DND-41 (cell line): Measurements from ENCODE around the gene FTSJ3.
A peak's percentile ranks its signal among the peaks of the same experiment; 100 is the strongest.

Source experiments
- ATAC-seq: fragments of 200-7000 bp; cut with Tn5 transposase; 3 replicates; pipeline ENCODE4 v1.9.1; 2021; ENCODE audit warnings: low read depth; ENCODE audit not compliant: insufficient read depth
- DNase-seq: peaks from one replicate; pipeline ENCODE4 v3.0.0-alpha.2; 2020
- H2AFZ ChIP-seq: 2 replicates; pipeline ENCODE4 v1.6.0; 2012; ENCODE audit warnings: low read depth, low read length
- H3K27ac ChIP-seq: 2 replicates; pipeline ENCODE4 v1.5.1; 2012; ENCODE audit warnings: low read length, inconsistent platforms
- H3K27me3 ChIP-seq: fragments of 200-600 bp; sonication (generic); 2 replicates; pipeline ENCODE4 v1.6.0; 2012; ENCODE audit warnings: low read length, mild to moderate bottlenecking, inconsistent platforms; ENCODE audit not compliant: insufficient read depth, poor library complexity
- H3K36me3 ChIP-seq: 2 replicates; pipeline ENCODE4 v1.5.1; 2012; ENCODE audit warnings: low read length, inconsistent platforms; ENCODE audit not compliant: insufficient read depth
- H3K4me1 ChIP-seq: 2 replicates; pipeline ENCODE4 v1.5.1; 2012; ENCODE audit warnings: mild to moderate bottlenecking, low read length; ENCODE audit not compliant: insufficient read depth
- H3K4me2 ChIP-seq: 2 replicates; pipeline ENCODE4 v1.6.0; 2012; ENCODE audit warnings: mild to moderate bottlenecking, moderate library complexity, low read length, inconsistent platforms; ENCODE audit not compliant: insufficient read depth
- H3K4me3 ChIP-seq, 2 experiments: fragments of 200-600 bp in 1 of 2; shearing (Covaris generic) in 1 of 2; 2 replicates each; pipeline ENCODE4 v1.5.1; 2012 to 2016; ENCODE audit warnings: inconsistent platforms in 2 of 2, low read length in 2 of 2, mild to moderate bottlenecking in 2 of 2, low read depth in 1 of 2, moderate library complexity in 1 of 2
- H3K79me2 ChIP-seq: 2 replicates; pipeline ENCODE4 v1.6.0; 2012; ENCODE audit warnings: low read length, inconsistent platforms; ENCODE audit not compliant: insufficient read depth
- H3K9ac ChIP-seq: 2 replicates; pipeline ENCODE4 v1.6.0; 2012; ENCODE audit warnings: low read depth, mild to moderate bottlenecking, inconsistent platforms, low read length, moderate library complexity
- H3K9me3 ChIP-seq: 2 replicates; pipeline ENCODE4 v1.5.1; 2012; ENCODE audit warnings: low read length, moderate library complexity, mild to moderate bottlenecking, inconsistent platforms; ENCODE audit not compliant: insufficient read depth, severe bottlenecking
- H4K20me1 ChIP-seq: 2 replicates; pipeline ENCODE4 v1.6.0; 2012; ENCODE audit warnings: low read length; ENCODE audit not compliant: insufficient read depth
- EZH2 ChIP-seq: IDR thresholded peaks from 3 replicates; pipeline ENCODE4 v1.6.1; 2012; ENCODE audit warnings: borderline replicate concordance, low read depth, mild to moderate bottlenecking, moderate library complexity, low read length, inconsistent platforms; ENCODE audit not compliant: severe bottlenecking
- TF ChIP-seq, protein P1 (sequence below): IDR thresholded peaks from 2 replicates; pipeline ENCODE4 v1.5.1; 2012; ENCODE audit warnings: borderline replicate concordance, low read length, moderate library complexity, mild to moderate bottlenecking; ENCODE audit not compliant: poor library complexity, severe bottlenecking; ENCODE audit errors: extremely low read depth

The FTSJ3 gene

DNA sequence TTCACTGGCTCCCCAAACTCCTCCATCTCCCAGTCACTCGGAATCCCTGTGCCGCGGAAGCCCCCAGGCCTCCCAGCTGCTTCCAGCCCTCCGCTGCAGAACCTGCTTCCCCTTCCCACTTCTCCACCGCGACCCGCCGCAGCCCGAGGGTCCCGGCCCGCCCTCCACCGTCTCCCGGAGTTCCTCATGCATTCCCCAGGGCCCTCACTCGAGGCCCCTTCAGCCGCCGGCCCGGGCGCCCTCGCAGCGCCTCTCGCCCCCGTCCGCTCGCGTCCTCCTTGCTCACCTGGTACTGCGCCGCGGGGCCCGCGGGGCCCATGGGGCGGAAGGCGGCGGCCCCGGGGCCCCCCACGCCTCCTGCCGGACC lies 14.7 kb upstream of the FTSJ3 start:
- Histone ChIP-seq H3K4me1 (peaks cover 36% of the 10 kb centered on the region), H3K36me3 (peaks cover 24% of the 10 kb centered on the region), H3K27me3 (no peaks in the 10 kb centered on the region), H3K27ac (peak overlapping the region; percentile 87), H3K79me2 (peaks cover 55% of the 10 kb centered on the region), H3K9ac (peak overlapping the region; percentile 94), H3K4me2 (peak overlapping the region; percentile 99), H3K4me3 (peak overlapping the region; percentile 69 to 98), H2AFZ (peak overlapping the region; percentile 72), H4K20me1 (peaks cover 45% of the 10 kb centered on the region), H3K9me3 (no peaks in the 10 kb centered on the region)
- DNase-seq (peak; percentile 48), ATAC-seq (peak; percentile 16)
- no peak for TF ChIP-seq EZH2
- TF ChIP-seq, protein P1, sequence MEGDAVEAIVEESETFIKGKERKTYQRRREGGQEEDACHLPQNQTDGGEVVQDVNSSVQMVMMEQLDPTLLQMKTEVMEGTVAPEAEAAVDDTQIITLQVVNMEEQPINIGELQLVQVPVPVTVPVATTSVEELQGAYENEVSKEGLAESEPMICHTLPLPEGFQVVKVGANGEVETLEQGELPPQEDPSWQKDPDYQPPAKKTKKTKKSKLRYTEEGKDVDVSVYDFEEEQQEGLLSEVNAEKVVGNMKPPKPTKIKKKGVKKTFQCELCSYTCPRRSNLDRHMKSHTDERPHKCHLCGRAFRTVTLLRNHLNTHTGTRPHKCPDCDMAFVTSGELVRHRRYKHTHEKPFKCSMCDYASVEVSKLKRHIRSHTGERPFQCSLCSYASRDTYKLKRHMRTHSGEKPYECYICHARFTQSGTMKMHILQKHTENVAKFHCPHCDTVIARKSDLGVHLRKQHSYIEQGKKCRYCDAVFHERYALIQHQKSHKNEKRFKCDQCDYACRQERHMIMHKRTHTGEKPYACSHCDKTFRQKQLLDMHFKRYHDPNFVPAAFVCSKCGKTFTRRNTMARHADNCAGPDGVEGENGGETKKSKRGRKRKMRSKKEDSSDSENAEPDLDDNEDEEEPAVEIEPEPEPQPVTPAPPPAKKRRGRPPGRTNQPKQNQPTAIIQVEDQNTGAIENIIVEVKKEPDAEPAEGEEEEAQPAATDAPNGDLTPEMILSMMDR: no peak

DNA sequence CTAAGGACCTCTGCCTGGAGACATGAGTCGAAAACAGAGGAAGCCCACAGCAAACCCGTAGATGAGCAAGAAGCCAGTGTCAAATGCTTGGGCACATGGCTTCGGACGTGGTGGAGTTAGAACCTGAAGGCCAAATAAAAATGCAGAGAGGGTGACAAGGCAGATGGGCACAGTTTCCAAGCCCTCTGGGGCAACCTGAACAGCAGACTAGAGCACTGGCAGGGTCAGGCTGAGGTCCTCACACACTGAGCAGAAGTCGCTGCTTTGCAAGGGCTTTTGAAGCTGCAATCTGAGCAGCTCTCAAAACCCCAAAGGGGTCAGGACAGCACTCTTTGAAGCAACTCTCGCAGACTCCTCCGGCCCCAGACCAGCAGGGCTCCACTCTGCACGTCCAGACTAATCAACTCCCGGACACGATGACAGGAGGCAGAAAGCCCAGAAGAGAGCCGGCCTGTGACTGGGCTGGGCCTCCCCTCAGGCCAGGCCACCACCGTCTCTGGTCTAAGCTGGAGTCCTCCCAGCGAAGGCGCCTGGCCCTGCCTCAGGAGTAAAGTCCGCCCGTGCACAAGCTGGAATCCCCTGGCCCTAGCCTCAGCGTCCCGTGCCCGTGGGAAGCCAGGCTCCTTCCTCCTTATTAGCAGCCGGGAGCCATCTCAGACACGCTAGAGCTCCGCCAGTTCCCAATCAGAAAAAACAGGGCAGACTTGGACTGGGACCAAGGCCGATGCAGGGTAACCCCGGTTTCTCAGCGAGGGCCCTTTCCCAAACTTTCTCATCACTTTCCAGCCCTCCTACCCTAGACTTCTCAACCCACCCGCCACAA lies 14.1 kb upstream of the FTSJ3 start:
- Histone ChIP-seq H2AFZ (peak overlapping the region; percentile 72), H3K27ac (peak overlapping the region; percentile 87), H3K27me3 (no peaks in the 10 kb centered on the region), H3K9me3 (no peaks in the 10 kb centered on the region), H3K36me3 (peaks cover 30% of the 10 kb centered on the region), H3K79me2 (peaks cover 60% of the 10 kb centered on the region), H3K4me2 (peak overlapping the region; percentile 99), H3K4me1 (peaks cover 36% of the 10 kb centered on the region), H3K9ac (peak overlapping the region; percentile 94), H3K4me3 (peak overlapping the region; percentile 69 to 98), H4K20me1 (peaks cover 49% of the 10 kb centered on the region)
- ATAC-seq (0 out of 3 replicates have a peak, but pooled peaks have one; percentile 2), DNase-seq (peak; percentile 28)
- TF ChIP-seq, protein P1: no peak
- TF ChIP-seq EZH2: no peak

GRCh38 chr17:63840591-63841349 lies 13.3 kb upstream of the FTSJ3 start:
- Histone ChIP-seq H3K27ac (peak overlapping the region; percentile 87), H3K36me3 (peaks cover 38% of the 10 kb centered on the region), H3K79me2 (peaks cover 66% of the 10 kb centered on the region), H4K20me1 (peaks cover 49% of the 10 kb centered on the region), H3K9ac (peak overlapping the region; percentile 94), H3K9me3 (no peaks in the 10 kb centered on the region), H2AFZ (no peak overlapping the region), H3K27me3 (no peaks in the 10 kb centered on the region), H3K4me2 (peak overlapping the region; percentile 99), H3K4me1 (peaks cover 36% of the 10 kb centered on the region), H3K4me3 (peak overlapping the region; percentile 69 to 98)
- ATAC-seq (no peak), DNase-seq (no peak)
- TF ChIP-seq, protein P1: no peak
- TF ChIP-seq EZH2: no peak
